Activated CD4-positive, alpha-beta T cell treated with anti-CD3 and anti-CD28 coated beads, Interleukin-10, Interleukin-2, amounts not matched to agents 100 ng/mL and 50 ng/mL, durations not matched to agents 16 hours and 8 hours (primary cell): ENCODE measurements around the gene FYN.
A peak's percentile ranks its signal among the peaks of the same experiment; 100 is the strongest.
"Not testable (repeated sequence)": the region's sequence is repeated elsewhere in the genome, so short reads cannot be mapped to it uniquely, and the experiment has no call there.

ENCODE experiments used
- DNase-seq: peaks from one replicate; pipeline ENCODE4 v3.0.0-alpha.2; 2020

Gene FYN

GRCh38 chr6:111850295-111850937 is 22.8 kb downstream of the FYN start:
- DNase-seq, result no peak

GRCh38 chr6:111849298-111849697 is 24.0 kb downstream of the FYN start:
- DNase-seq, result no peak

GRCh38 chr6:111848262-111848812 is 24.9 kb downstream of the FYN start:
- no peak for DNase-seq

- DNase-seq, result peak; percentile 73
Observed at GRCh38 chr6:111846492-111847409, 26.5 kb downstream of the FYN start.

GRCh38 chr6:111846066-111846465 is 27.2 kb downstream of the FYN start:
- no peak for DNase-seq

- no peak for DNase-seq
Observed at GRCh38 chr6:111845441-111845871, 27.8 kb downstream of the FYN start.

GRCh38 chr6:111844921-111845320 is 28.3 kb downstream of the FYN start:
- DNase-seq, result no peak

- DNase-seq, result no peak
Observed at GRCh38 chr6:111844376-111844775, 28.9 kb downstream of the FYN start.

GRCh38 chr6:111843347-111844147 is 29.7 kb downstream of the FYN start:
- peak; percentile 82 for DNase-seq

GRCh38 chr6:111842891-111843290 is 30.4 kb downstream of the FYN start:
- peak; percentile 54 for DNase-seq

GRCh38 chr6:111842271-111842822 is 30.9 kb downstream of the FYN start:
- DNase-seq, result no peak

GRCh38 chr6:111841822-111842221 is 31.4 kb downstream of the FYN start:
- DNase-seq, result peak; percentile 84

- no peak for DNase-seq
Observed at GRCh38 chr6:111840803-111841202, 32.4 kb downstream of the FYN start.

GRCh38 chr6:111838749-111839484 is 34.3 kb downstream of the FYN start:
- peak; percentile 93 for DNase-seq

GRCh38 chr6:111837641-111838500 is 35.4 kb downstream of the FYN start:
- peak; percentile 91 for DNase-seq

GRCh38 chr6:111837007-111837406 is 36.2 kb downstream of the FYN start:
- DNase-seq, result no peak

GRCh38 chr6:111835807-111836206 is 37.4 kb downstream of the FYN start:
- no peak for DNase-seq

- DNase-seq, result not testable (repeated sequence)
Observed at GRCh38 chr6:111835398-111835797, 37.9 kb downstream of the FYN start.

GRCh38 chr6:111834356-111834755 is 38.9 kb downstream of the FYN start:
- DNase-seq, result no peak

- DNase-seq, result peak; percentile 58
Observed at GRCh38 chr6:111832833-111833418, 40.3 kb downstream of the FYN start.
